HEK293 (cell line): Measurements from ENCODE around the gene PSMD9.

Experiments
- CTCF ChIA-PET: fragments of 350-600 bp; formaldehyde crosslinking; extraction: SDS; loops from one replicate; lab custom pipeline; 2021; ENCODE audit warnings: antibody characterized with exemption; lab: Yijun Ruan, JAX
- POLR2A ChIA-PET: fragments of 300-600 bp; formaldehyde crosslinking; extraction: SDS; loops from one replicate; lab custom pipeline; 2020; ENCODE audit warnings: antibody characterized with exemption, inconsistent platforms; lab: Yijun Ruan, JAX
- H3K27ac ChIP-seq: fragments of 200-500 bp; sonication (Bioruptor generic); 2 replicates; pipeline ENCODE4 v1.5.1; 2014; ENCODE audit warnings: low read depth, low read length, control low read depth, inconsistent platforms; ENCODE audit errors: extremely low read depth
- H3K36me3 ChIP-seq, 2 experiments: fragments of 200-500 bp in 1 of 2; sonication (Bioruptor generic) in 1 of 2; 1 replicate in 1 of 2; 2 replicates in 1 of 2; pipeline ENCODE4 v1.5.1; 2014 to 2017; ENCODE audit warnings: inconsistent platforms in 2 of 2, low read length in 2 of 2; ENCODE audit not compliant: control insufficient read depth in 2 of 2, insufficient read depth in 1 of 2
- H3K4me1 ChIP-seq: fragments of 200-500 bp; sonication (Bioruptor generic); 2 replicates; pipeline ENCODE4 v1.5.1; 2014; ENCODE audit warnings: mild to moderate bottlenecking, low read length, inconsistent platforms; ENCODE audit not compliant: control insufficient read depth, insufficient read depth
- H3K4me3 ChIP-seq: 2 replicates; pipeline ENCODE4 v1.5.1; 2011; ENCODE audit warnings: low read depth, mild to moderate bottlenecking, control low read depth, low read length, moderate library complexity
- H3K9me3 ChIP-seq: fragments of 200-500 bp; sonication (Bioruptor generic); 2 replicates; pipeline ENCODE4 v1.5.1; 2014; ENCODE audit warnings: low read depth, low read length, inconsistent platforms; ENCODE audit not compliant: control insufficient read depth, insufficient read depth
- INSM2 ChIP-seq: fragments of 450-650 bp; formaldehyde crosslinking; IDR thresholded peaks from 2 replicates; pipeline ENCODE4 v1.5.1; 2016; ENCODE audit warnings: missing biosample characterization, missing genetic modification characterization
- TSHZ1 ChIP-seq: fragments of 450-650 bp; formaldehyde crosslinking; IDR thresholded peaks from 2 replicates; pipeline ENCODE4 v1.5.1; 2016; ENCODE audit warnings: missing biosample characterization, missing genetic modification characterization, borderline replicate concordance
- ZBTB11 ChIP-seq: fragments of 450-650 bp; formaldehyde crosslinking; conservative IDR thresholded peaks from 2 replicates; pipeline ENCODE4 v1.5.1; 2016; ENCODE audit warnings: low read depth, missing biosample characterization, missing genetic modification characterization
- ZBTB20 ChIP-seq: fragments of 450-650 bp; formaldehyde crosslinking; IDR thresholded peaks from 2 replicates; pipeline ENCODE4 v1.5.1; 2016; ENCODE audit warnings: missing biosample characterization, missing genetic modification characterization
- ZFP3 ChIP-seq: fragments of 450-650 bp; formaldehyde crosslinking; IDR thresholded peaks from 2 replicates; pipeline ENCODE4 v1.5.1; 2016; ENCODE audit warnings: low read depth, missing biosample characterization, missing genetic modification characterization
- ZNF146 ChIP-seq: fragments of 450-650 bp; formaldehyde crosslinking; IDR thresholded peaks from 2 replicates; pipeline ENCODE4 v1.5.1; 2016; ENCODE audit warnings: missing biosample characterization, missing genetic modification characterization
- ZNF157 ChIP-seq: fragments of 450-650 bp; formaldehyde crosslinking; IDR thresholded peaks from 2 replicates; pipeline ENCODE4 v1.5.1; 2016; ENCODE audit warnings: missing biosample characterization, missing genetic modification characterization
- ZNF174 ChIP-seq: fragments of 450-650 bp; formaldehyde crosslinking; IDR thresholded peaks from 2 replicates; pipeline ENCODE4 v1.5.0; 2017; ENCODE audit warnings: missing biosample characterization, mild to moderate bottlenecking, missing genetic modification characterization
- ZNF26 ChIP-seq: fragments of 450-650 bp; formaldehyde crosslinking; IDR thresholded peaks from 2 replicates; pipeline ENCODE4 v1.5.1; 2016; ENCODE audit warnings: missing biosample characterization, missing genetic modification characterization
- ZNF292 ChIP-seq: fragments of 450-650 bp; formaldehyde crosslinking; IDR thresholded peaks from 2 replicates; pipeline ENCODE4 v1.5.1; 2016; ENCODE audit warnings: low read depth, missing biosample characterization, missing genetic modification characterization, borderline replicate concordance
- ZNF341 ChIP-seq: fragments of 450-650 bp; formaldehyde crosslinking; IDR thresholded peaks from 2 replicates; pipeline ENCODE4; 2016; ENCODE audit warnings: low read depth, missing biosample characterization, missing genetic modification characterization
- ZNF350 ChIP-seq: fragments of 450-650 bp; formaldehyde crosslinking; IDR thresholded peaks from 2 replicates; pipeline ENCODE4 v1.5.0; 2017; ENCODE audit warnings: missing biosample characterization, mild to moderate bottlenecking, missing genetic modification characterization
- ZNF391 ChIP-seq: fragments of 450-650 bp; formaldehyde crosslinking; IDR thresholded peaks from 2 replicates; pipeline ENCODE4 v1.5.1; 2016; ENCODE audit warnings: low read depth, missing biosample characterization, missing genetic modification characterization, borderline replicate concordance
- ZNF423 ChIP-seq: fragments of 450-650 bp; formaldehyde crosslinking; IDR thresholded peaks from 2 replicates; pipeline ENCODE4 v1.5.1; 2016; ENCODE audit warnings: missing biosample characterization, missing genetic modification characterization
- ZNF449 ChIP-seq: fragments of 450-650 bp; formaldehyde crosslinking; IDR thresholded peaks from 2 replicates; pipeline ENCODE4 v1.5.1; 2017; ENCODE audit warnings: missing biosample characterization, mild to moderate bottlenecking, missing genetic modification characterization, moderate library complexity
- ZNF48 ChIP-seq: fragments of 450-650 bp; formaldehyde crosslinking; IDR thresholded peaks from 2 replicates; pipeline ENCODE4 v1.5.1; 2016; ENCODE audit warnings: missing biosample characterization, missing genetic modification characterization
- ZNF488 ChIP-seq: fragments of 450-650 bp; formaldehyde crosslinking; IDR thresholded peaks from 2 replicates; pipeline ENCODE4 v1.5.1; 2016; ENCODE audit warnings: missing biosample characterization, missing genetic modification characterization
- ZNF776 ChIP-seq: fragments of 450-650 bp; formaldehyde crosslinking; IDR thresholded peaks from 2 replicates; pipeline ENCODE4 v1.5.0; 2017; ENCODE audit warnings: missing biosample characterization, missing genetic modification characterization, borderline replicate concordance
- ZNF791 ChIP-seq: fragments of 450-650 bp; formaldehyde crosslinking; IDR thresholded peaks from 2 replicates; pipeline ENCODE4 v1.5.1; 2016; ENCODE audit warnings: missing biosample characterization, missing genetic modification characterization
- ZNF792 ChIP-seq: fragments of 450-650 bp; formaldehyde crosslinking; IDR thresholded peaks from 2 replicates; pipeline ENCODE4 v1.5.1; 2016; ENCODE audit warnings: missing biosample characterization, missing genetic modification characterization

Gene PSMD9

GRCh38 chr12:121958541-121959240, 70.1 kb downstream of the PSMD9 start:
- Histone ChIP-seq H3K36me3 (peaks cover 0 to 3% of the 10 kb centered on the region in 2 experiments; a peak in 1 of 3 replicates), H3K4me3 (no peak overlapping the region), H3K27ac (no peak overlapping the region), H3K9me3 (no peaks in the 10 kb centered on the region), H3K4me1 (no peaks in the 10 kb centered on the region)
- ChIA-PET CTCF (interaction anchor here (0.9 to 1.3 kb wide), 2 partner anchors 41 to 42 kb away, joined by 3 to 4 read pairs; partner anchors contain the start of gene CFAP251), POLR2A (no interaction called here)
- no peak for TF ChIP-seq ZNF146
- no peak for TF ChIP-seq ZNF791 (tag by site-specific recombination)
- no peak for TF ChIP-seq ZNF391 (tag by site-specific recombination)
- no peak for TF ChIP-seq ZNF792 (tag by site-specific recombination)
- no peak for TF ChIP-seq ZNF48 (tag by site-specific recombination)
- no peak for TF ChIP-seq ZNF449 (tag by site-specific recombination)
- TF ChIP-seq ZNF292 (tag by site-specific recombination): no peak
- no peak for TF ChIP-seq ZNF423 (tag by site-specific recombination)
- no peak for TF ChIP-seq INSM2 (tag by site-specific recombination)
- no peak for TF ChIP-seq ZFP3 (tag by site-specific recombination)
- no peak for TF ChIP-seq ZNF350 (tag by site-specific recombination)
- no peak for TF ChIP-seq ZNF174 (tag by site-specific recombination)
- no peak for TF ChIP-seq ZNF341 (tag by site-specific recombination)
- no peak for TF ChIP-seq ZBTB11 (tag by site-specific recombination)
- TF ChIP-seq ZBTB20: no peak

- ChIA-PET POLR2A (no interaction called here), CTCF (no interaction called here)
- H3K9me3 ChIP-seq: no peaks in the 10 kb centered on the region
- TF ChIP-seq ZNF776: no peak
- no peak for TF ChIP-seq ZNF26 (tag by site-specific recombination)
- no peak for TF ChIP-seq TSHZ1 (tag by site-specific recombination)
- no peak for TF ChIP-seq ZNF488
- TF ChIP-seq ZNF157 (tag by site-specific recombination): no peak
These were observed 72.0 kb downstream of the PSMD9 start for GRCh38 chr12:121960541-121960940.

More at GRCh38 chr12:121960541-121960940, 72.0 kb downstream of the PSMD9 start:
- H3K4me1 ChIP-seq: no peaks in the 10 kb centered on the region
- H3K36me3 ChIP-seq: peaks cover 0 to 3% of the 10 kb centered on the region in 2 experiments; a peak in 1 of 3 replicates
- no peak overlapping the region for H3K27ac ChIP-seq
- H3K4me3 ChIP-seq: no peak overlapping the region
